Panc1 (cell line): ENCODE measurements around the gene ACOXL. TPM values are rescaled to one million over a fixed set of nuclear protein-coding genes. Genes with fewer than 3 reads are reported as not detected.

ENCODE experiments used
- ATAC-seq: fragments of 200-7000 bp; cut with Tn5 transposase; 2 replicates; pipeline ENCODE4 v1.9.1; 2020; ENCODE audit warnings: mild to moderate bottlenecking, moderate library complexity
- BruUV-seq: library from RNA; stranded (reverse); fragments of 400-500 nt; replicated peaks from 2 replicates; lab custom pipeline; 2021; lab: Mats Ljungman, UMichigan
- CTCF ChIA-PET: fragments of 300-600 bp; sonication (Branson Sonifier 250); formaldehyde crosslinking; loops from one replicate; lab custom pipeline; 2022; ENCODE audit warnings: antibody characterized with exemption; lab: Charles Lee
- POLR2A ChIA-PET: fragments of 300-600 bp; sonication (Branson Sonifier 250); formaldehyde crosslinking; loops from one replicate; lab custom pipeline; 2022; ENCODE audit warnings: antibody characterized with exemption; lab: Charles Lee
- DNase-seq: peaks from one replicate; pipeline ENCODE4 v3.0.0-alpha.2; 2010; ENCODE audit warnings: low read depth, low spot score
- H3K27ac ChIP-seq: 2 replicates; pipeline ENCODE4 v1.5.1; 2011; ENCODE audit warnings: mild to moderate bottlenecking, low read length, inconsistent platforms
- H3K27me3 ChIP-seq: fragments of 200-500 bp; sonication (Bioruptor generic); 2 replicates; pipeline ENCODE4 v1.6.0; 2014; ENCODE audit warnings: low read length, inconsistent platforms; ENCODE audit not compliant: control insufficient read depth, insufficient read depth
- H3K36me3 ChIP-seq: fragments of 200-500 bp; sonication (Bioruptor generic); 2 replicates; pipeline ENCODE4 v1.5.1; 2014; ENCODE audit warnings: inconsistent platforms, mild to moderate bottlenecking, low read length, moderate library complexity; ENCODE audit not compliant: control insufficient read depth, insufficient read depth
- H3K4me1 ChIP-seq: 2 replicates; pipeline ENCODE4 v1.5.1; 2011; ENCODE audit warnings: inconsistent platforms, mild to moderate bottlenecking, low read length, moderate library complexity; ENCODE audit not compliant: control insufficient read depth, insufficient read depth
- H3K4me3 ChIP-seq, 2 experiments: 2 replicates each; pipeline ENCODE4 v1.5.1; 2011 to 2012; ENCODE audit warnings: low read depth in 2 of 2, low read length in 2 of 2, mild to moderate bottlenecking in 2 of 2, inconsistent platforms in 1 of 2, moderate library complexity in 1 of 2
- H3K9me3 ChIP-seq: fragments of 200-500 bp; sonication (Bioruptor generic); 2 replicates; pipeline ENCODE4 v1.5.1; 2014; ENCODE audit warnings: low read depth, mild to moderate bottlenecking, inconsistent platforms, low read length, moderate library complexity; ENCODE audit not compliant: control insufficient read depth, insufficient read depth
- POLR2AphosphoS5 ChIP-seq: IDR thresholded peaks from 2 replicates; pipeline ENCODE4 v1.6.1; 2012; ENCODE audit warnings: mild to moderate bottlenecking, low read depth, low read length, moderate library complexity
- SIN3A ChIP-seq: IDR thresholded peaks from 2 replicates; pipeline ENCODE4 v1.6.1; 2012; ENCODE audit warnings: low read depth, mild to moderate bottlenecking, low read length, moderate library complexity, borderline replicate concordance; ENCODE audit not compliant: insufficient read depth
- TCF7L2 ChIP-seq: IDR thresholded peaks from 2 replicates; pipeline ENCODE4 v1.6.1; 2011; ENCODE audit warnings: mild to moderate bottlenecking, low read depth, low read length, inconsistent platforms
- in situ Hi-C: cut with HindIII; loops from 2 replicates; pipeline ENCODE4 v1.10.0; 2016; ENCODE audit warnings: low sequenced_read_pairs, low pct_unique_long_range_greater_than_20kb
- intact Hi-C: fragments of 100-400 bp; cut with micrococcal nuclease; formaldehyde crosslinking; loops from one replicate; pipeline ENCODE4 v1.10.0; 2022; ENCODE audit not compliant: unreplicated experiment
- total RNA-seq: library from RNA; stranded (reverse); gene quantifications from one replicate; pipeline ENCODE4 v1.2.1, GENCODE V29; 2021; ENCODE audit not compliant: unreplicated experiment
- TF ChIP-seq, protein P1 (sequence below), 2 experiments: IDR thresholded peaks; 2 replicates each; pipeline ENCODE4 v1.6.1; 2011 to 2012; ENCODE audit warnings: low read depth in 2 of 2, control low read depth in 1 of 2, low read length in 1 of 2, mild to moderate bottlenecking in 1 of 2, moderate library complexity in 1 of 2; ENCODE audit not compliant: insufficient read depth in 1 of 2
- TF ChIP-seq, protein P2 (sequence below): fragments of 450-650 bp; IDR thresholded peaks from 2 replicates; pipeline ENCODE4 v1.5.1; 2017; ENCODE audit warnings: mild to moderate bottlenecking

ACOXL gene
- total RNA-seq, 1 experiment from 2014 or later = 4.9 TPM

DNA sequence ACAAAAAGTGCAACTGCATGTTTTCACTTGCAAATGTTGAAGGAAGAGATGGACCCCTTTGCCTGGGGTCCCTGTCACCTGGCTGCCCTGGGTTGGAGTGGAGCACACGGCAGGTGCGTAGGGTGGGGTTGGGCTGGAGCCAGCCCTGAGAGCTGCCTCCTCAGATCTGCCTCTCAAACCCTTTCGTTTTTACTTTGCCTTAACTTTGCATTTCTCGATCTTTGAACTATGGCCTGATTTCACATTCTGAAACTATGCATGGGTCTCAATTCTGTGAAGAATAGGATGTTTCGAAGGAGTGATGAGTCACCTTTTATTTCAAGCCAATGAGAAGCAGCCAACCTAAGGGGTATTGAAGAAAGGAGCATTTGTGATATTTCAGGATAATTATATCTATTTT lies 132.8 kb downstream of the ACOXL start:
- ATAC-seq (no peak), DNase-seq (no peak)
- Histone ChIP-seq H3K36me3 (no peaks in the 10 kb centered on the region), H3K4me3 (no peak overlapping the region), H3K4me1 (0 out of 2 replicates have a peak, but pooled peaks cover 2% of the 10 kb centered on the region), H3K27me3 (peaks cover 4% of the 10 kb centered on the region; the same call in 1 of the 2 replicates), H3K27ac (no peak overlapping the region), H3K9me3 (no peaks in the 10 kb centered on the region)
- ChIA-PET POLR2A (no interaction called here), CTCF (no interaction called here)
- TF ChIP-seq SIN3A = no peak
- TF ChIP-seq, protein P1, sequence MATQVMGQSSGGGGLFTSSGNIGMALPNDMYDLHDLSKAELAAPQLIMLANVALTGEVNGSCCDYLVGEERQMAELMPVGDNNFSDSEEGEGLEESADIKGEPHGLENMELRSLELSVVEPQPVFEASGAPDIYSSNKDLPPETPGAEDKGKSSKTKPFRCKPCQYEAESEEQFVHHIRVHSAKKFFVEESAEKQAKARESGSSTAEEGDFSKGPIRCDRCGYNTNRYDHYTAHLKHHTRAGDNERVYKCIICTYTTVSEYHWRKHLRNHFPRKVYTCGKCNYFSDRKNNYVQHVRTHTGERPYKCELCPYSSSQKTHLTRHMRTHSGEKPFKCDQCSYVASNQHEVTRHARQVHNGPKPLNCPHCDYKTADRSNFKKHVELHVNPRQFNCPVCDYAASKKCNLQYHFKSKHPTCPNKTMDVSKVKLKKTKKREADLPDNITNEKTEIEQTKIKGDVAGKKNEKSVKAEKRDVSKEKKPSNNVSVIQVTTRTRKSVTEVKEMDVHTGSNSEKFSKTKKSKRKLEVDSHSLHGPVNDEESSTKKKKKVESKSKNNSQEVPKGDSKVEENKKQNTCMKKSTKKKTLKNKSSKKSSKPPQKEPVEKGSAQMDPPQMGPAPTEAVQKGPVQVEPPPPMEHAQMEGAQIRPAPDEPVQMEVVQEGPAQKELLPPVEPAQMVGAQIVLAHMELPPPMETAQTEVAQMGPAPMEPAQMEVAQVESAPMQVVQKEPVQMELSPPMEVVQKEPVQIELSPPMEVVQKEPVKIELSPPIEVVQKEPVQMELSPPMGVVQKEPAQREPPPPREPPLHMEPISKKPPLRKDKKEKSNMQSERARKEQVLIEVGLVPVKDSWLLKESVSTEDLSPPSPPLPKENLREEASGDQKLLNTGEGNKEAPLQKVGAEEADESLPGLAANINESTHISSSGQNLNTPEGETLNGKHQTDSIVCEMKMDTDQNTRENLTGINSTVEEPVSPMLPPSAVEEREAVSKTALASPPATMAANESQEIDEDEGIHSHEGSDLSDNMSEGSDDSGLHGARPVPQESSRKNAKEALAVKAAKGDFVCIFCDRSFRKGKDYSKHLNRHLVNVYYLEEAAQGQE (IDR thresholded peaks at IDR 0.05; ENCODE audit: insufficient read depth in 1 of 2, low read depth in 2 of 2, low read length in 1 of 2) = no peak
- no peak for TF ChIP-seq TCF7L2
- TF ChIP-seq, protein P2, sequence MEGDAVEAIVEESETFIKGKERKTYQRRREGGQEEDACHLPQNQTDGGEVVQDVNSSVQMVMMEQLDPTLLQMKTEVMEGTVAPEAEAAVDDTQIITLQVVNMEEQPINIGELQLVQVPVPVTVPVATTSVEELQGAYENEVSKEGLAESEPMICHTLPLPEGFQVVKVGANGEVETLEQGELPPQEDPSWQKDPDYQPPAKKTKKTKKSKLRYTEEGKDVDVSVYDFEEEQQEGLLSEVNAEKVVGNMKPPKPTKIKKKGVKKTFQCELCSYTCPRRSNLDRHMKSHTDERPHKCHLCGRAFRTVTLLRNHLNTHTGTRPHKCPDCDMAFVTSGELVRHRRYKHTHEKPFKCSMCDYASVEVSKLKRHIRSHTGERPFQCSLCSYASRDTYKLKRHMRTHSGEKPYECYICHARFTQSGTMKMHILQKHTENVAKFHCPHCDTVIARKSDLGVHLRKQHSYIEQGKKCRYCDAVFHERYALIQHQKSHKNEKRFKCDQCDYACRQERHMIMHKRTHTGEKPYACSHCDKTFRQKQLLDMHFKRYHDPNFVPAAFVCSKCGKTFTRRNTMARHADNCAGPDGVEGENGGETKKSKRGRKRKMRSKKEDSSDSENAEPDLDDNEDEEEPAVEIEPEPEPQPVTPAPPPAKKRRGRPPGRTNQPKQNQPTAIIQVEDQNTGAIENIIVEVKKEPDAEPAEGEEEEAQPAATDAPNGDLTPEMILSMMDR = no peak
- TF ChIP-seq POLR2AphosphoS5 = no peak
- intact Hi-C loops (no loop called here), in situ Hi-C loops (no loop called here)
- BruUV-seq = no TSS peak

DNA sequence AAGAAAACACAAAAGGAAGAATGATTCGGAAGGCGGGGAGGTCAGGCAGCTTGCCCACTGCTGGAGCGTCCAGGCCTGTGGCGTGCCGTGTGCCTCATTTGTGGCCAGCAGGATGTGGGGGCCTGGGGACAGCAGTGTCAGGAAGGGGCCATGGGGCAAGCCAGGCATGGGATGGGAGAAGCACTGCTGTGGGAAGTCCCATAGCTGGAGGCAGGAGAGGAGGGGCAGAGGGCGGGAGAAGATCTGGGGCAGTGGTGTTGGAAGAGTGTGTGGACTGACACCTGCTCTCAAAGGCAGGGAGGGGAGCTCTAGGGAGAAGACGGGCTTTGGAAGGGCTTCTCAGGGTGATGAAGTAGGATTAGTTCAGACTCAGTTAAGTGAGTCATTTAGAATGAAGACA lies 133.7 kb downstream of the ACOXL start:
- no peak for DNase-seq
- Histone ChIP-seq H3K36me3 (no peaks in the 10 kb centered on the region), H3K4me1 (0 out of 2 replicates have a peak, but pooled peaks cover 2% of the 10 kb centered on the region), H3K9me3 (no peaks in the 10 kb centered on the region), H3K27me3 (peaks cover 4% of the 10 kb centered on the region; the same call in 1 of the 2 replicates), H3K4me3 (no peak overlapping the region), H3K27ac (no peak overlapping the region)
- ATAC-seq = no peak
- POLR2A ChIA-PET = no interaction called here
- intact Hi-C loops (no loop called here), in situ Hi-C loops (no loop called here)
- no TSS peak for BruUV-seq
- CTCF ChIA-PET = no interaction called here
- no peak for TF ChIP-seq TCF7L2
- TF ChIP-seq, protein P1 (IDR thresholded peaks at IDR 0.05; ENCODE audit: insufficient read depth in 1 of 2, low read depth in 2 of 2, low read length in 1 of 2) = no peak
- TF ChIP-seq POLR2AphosphoS5 = no peak
- TF ChIP-seq, protein P2 = no peak
- no peak for TF ChIP-seq SIN3A
